Kasumi-1 (cell line): ENCODE data around the gene ZNRD2.

Source experiments
- DNase-seq, 2 experiments: peaks; one replicate each; lab custom pipeline; 2025; lab: John Stamatoyannopoulos, UW

ZNRD2 gene

GRCh38 chr11:65610404-65610803 is 40.1 kb downstream of the ZNRD2 start:
- DNase-seq = no peak

GRCh38 chr11:65611028-65611757 is 40.9 kb downstream of the ZNRD2 start:
- DNase-seq = peak; percentile 84 to 87

- DNase-seq = peak; percentile 26 to 39
These were observed 41.7 kb downstream of the ZNRD2 start for GRCh38 chr11:65611758-65612603.

DNA sequence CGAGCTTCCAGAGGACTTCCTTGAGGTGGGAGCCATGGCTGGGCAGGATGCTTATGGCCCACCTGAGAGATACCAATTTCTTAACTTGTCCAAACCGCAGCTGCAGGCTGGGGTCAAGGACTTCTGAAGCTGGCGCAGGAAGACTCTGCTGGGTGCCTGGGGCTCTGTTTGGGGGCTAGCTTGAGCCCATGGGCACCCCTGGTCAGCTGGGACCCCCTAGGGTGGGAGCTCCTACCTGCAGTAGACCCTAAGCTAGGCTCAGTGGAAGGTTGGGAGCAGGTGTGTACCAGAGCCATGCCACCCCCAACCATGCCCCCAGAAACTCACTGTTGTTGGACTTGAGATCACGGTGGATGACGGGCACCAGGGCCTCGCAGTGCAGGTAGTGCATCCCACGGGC is 42.4 kb downstream of the ZNRD2 start:
- no peak for DNase-seq

DNA sequence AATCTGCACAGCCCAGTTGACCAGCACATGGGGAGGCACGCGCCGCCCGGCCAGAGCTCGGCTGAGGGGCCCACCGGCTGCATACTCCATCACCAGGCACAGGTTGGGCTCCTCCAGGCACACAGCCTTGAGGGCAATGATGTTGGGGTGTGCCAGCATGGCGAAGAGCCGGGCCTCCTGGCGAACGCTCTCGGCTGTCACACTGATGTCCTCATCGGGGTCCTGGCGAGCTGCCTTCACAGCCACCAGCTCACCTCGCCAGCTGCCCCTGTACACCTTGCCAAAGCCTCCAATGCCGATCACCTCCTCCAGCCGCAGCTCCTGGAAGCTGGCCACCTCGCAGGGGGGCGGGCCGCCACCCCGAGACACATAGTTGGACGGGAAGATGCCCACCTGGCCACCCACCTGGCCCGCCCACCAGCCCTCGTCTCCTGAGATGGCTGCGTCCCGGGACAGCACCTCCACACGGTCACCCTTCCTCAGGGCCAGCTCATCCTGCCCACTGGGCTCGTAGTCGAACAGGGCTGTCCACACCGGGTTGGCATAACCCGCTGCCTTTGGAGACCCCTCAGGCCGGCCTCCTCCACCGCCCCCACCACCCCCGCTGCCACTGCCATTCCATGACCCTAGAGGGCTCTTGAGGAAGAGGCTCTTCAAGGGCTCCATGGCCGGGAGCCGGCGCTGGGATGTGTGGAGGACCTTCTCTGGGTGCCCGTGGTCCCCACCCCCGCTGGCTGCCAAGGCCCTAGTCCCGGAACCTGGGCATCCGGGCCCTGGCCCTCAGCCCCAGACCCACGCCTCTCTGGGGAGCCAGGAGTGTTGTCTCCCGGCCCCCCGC is 43.0 kb downstream of the ZNRD2 start:
- DNase-seq = peak in 1 of 2 experiments; percentile 4

- DNase-seq = peak; percentile 100
These were observed 45.1 kb downstream of the ZNRD2 start, which contains the start of gene PCNX3 for GRCh38 chr11:65615229-65615949. PCNX3 (plus strand) TSS chr11:65615776; CDS start chr11:65616312, 536 bp downstream.

DNA sequence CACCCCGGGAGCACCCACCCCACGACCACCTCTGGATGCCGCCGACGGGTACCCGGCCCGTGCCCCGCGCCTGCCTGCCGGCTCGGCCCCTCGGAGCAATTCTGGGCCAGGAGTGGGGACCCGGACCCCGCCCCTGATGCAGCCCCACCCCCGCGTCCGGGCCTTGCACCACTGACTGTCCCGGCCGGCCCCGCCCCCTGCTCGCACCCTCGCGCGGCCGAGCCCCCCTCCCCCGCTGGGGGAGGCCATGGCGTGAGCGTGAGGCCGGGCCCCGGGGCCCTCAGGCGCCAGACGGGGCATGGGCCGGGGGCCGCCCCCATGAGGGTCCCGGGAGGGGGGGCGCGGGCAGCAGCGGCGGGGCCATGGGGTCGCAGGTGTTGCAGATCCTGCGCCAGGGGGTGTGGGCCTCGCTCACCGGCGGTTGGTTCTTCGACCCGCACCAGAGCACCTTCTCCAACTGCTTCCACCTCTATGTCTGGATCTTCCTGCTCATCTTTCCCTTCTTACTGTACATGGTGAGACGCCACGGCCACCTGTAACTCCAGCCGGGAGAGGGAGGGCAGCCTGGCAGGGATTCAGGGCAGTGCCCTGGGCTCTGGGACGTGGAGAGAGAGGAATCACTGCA is 45.8 kb downstream of the ZNRD2 start:
- peak in 1 of 2 experiments; percentile 6 for DNase-seq

- DNase-seq = no peak
These were observed 46.3 kb downstream of the ZNRD2 start for GRCh38 chr11:65616575-65617001.

DNA sequence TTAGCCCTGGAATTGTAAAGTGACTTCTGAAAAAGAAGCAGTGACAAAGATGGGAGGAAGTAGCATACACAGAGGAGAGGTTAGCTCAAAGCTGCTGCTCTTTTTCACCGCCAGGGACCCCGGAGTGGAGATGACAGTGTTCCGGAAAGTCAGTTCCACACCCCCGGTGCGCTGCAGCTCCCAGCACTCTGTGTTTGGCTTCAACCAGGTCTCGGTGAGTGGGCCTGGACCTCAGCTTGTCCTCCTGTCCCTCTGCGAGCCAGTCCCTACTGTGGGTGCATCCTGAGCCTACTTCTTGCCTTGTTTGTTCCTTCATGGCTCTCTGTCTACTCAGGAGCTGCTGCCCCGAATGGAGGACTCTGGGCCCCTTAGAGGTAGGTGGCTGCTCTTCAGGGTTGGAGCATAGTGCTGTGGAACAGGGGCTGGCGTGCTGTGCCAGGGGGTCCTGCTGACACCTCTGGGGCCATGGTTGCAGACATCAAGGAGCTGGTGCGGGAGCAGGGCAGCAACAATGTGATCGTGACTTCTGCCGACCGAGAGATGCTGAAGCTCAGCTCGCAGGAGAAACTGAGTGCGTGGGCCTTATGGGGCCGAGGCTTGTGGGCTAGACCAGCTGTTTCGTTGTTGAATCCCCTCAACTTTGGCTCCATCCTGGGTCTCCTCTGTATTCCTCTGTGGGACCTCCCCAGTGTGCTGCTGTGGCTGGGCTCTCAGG is 47.0 kb downstream of the ZNRD2 start:
- DNase-seq = no peak

DNA sequence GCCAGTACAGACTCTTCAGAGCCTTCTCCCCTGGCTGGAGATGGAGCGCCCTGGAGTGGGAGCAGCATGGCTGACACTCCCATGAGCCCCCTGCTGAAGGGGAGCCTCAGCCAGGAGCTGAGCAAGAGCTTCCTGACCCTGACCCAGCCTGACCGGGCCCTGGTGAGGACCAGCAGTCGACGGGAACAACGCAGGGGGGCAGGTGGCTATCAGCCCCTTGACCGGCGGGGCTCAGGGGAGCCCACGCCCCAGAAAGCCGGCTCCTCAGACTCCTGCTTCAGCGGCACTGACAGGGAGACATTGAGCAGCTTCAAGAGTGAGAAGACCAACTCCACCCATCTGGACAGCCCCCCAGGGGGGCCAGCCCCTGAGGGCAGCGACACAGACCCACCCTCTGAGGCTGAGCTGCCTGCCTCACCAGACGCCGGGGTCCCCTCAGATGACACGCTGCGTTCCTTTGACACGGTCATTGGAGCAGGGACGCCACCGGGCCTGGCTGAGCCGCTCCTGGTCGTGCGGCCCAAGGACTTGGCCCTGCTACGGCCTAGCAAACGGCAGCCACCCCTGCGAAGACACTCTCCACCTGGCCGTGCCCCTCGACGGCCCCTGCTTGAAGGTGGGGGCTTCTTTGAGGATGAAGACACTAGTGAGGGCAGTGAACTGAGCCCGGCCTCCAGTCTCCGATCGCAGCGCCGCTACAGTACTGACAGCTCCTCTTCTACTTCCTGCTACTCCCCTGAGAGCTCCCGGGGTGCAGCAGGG is 47.9 kb downstream of the ZNRD2 start:
- DNase-seq = no peak

DNA sequence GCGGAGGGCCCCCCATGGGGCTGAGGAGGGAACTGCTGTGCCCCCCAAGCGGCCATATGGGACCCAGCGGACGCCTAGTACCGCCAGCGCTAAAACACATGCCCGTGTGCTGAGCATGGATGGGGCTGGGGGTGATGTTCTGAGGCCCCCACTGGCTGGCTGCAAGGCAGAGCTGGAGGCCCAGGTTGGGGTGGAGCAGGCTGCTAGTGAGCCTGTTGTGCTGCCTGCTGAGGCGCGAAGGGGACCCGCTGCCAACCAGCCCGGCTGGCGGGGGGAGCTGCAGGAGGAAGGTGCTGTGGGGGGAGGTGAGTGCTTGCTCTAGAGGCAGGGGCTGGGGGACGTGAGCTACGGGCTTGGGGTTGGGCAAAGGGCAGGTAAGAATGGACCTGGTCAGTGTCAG is 48.5 kb downstream of the ZNRD2 start:
- no peak for DNase-seq

GRCh38 chr11:65619281-65619928 is 49.1 kb downstream of the ZNRD2 start:
- DNase-seq = no peak

- DNase-seq = no peak
These were observed 50.4 kb downstream of the ZNRD2 start for GRCh38 chr11:65620666-65621065.

- DNase-seq = no peak
These were observed 51.2 kb downstream of the ZNRD2 start for GRCh38 chr11:65621460-65621859.
